ENCODE data around the gene ANKS1A. TPM values are rescaled to one million over a fixed set of nuclear protein-coding genes. Genes with fewer than 3 reads are reported as not detected.

Gene ANKS1A
- total RNA-seq, 1 donor from 2014 or later, result 17.0 TPM

DNA sequence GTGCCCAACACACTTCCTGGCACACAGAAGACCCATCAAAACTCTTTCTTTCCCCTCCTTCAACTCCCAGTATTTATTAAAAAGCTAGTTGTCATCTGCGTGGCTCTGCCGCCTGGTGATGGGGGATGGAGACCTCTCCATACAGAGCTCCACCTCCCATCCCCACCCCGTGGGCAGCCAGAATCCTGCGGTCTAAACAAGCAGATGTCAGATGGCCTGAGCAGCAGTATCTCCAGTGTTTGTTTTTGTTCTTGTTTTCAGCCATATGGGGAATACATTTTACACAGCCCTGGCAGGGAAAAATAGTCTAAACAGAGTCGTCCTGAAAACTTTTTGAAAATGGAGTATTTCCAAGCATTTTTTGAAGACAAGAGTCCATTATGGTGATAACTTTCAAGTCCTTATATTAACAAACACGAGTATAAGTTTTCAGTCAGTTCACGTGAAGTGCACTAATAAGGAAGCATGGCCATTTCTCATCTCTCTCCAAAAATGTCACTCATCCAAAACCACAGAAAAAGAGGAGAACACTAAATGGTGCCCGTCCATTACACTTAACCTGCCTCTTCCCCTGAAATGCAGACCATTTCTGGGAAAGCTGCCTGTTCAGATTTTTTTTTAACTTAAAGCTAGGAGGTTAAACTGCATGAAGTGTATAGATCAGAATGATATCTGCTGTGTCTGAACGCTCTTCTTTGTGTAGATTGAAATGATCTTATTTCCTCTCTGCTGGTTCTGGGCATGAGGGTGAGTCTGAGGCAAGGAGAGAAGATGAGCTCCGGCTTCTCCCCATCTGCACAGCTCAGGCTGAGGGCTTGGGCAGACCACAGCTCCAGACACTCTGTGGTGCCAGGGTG lies 161.1 kb downstream of the ANKS1A start:
- no peak overlapping the region for H2AFZ ChIP-seq (replicated peaks)
- Mint-ChIP-seq H3K27me3 (ENCODE audit: insufficient read depth, low read depth) (peaks cover 5% of the 10 kb centered on the region), H3K27ac (no peak overlapping the region), H3K9me3 (no peaks in the 10 kb centered on the region), H3K4me3 (no peak overlapping the region), H3K36me3 (no peaks in the 10 kb centered on the region), H3K4me1 (peaks cover 7% of the 10 kb centered on the region)
- peaks cover 50% of the 10 kb centered on the region for H3F3A ChIP-seq (ENCODE audit: low read depth)
- no peak overlapping the region for H3K9ac ChIP-seq
- peaks cover 15% of the 10 kb centered on the region for H4K20me1 ChIP-seq (ENCODE audit: low read depth)
- H3K9me3 ChIP-seq (ENCODE audit: low read depth), result no peaks in the 10 kb centered on the region
- H3K79me2 ChIP-seq (ENCODE audit: low read depth), result no peaks in the 10 kb centered on the region
- no peaks in the 10 kb centered on the region for H3K36me3 ChIP-seq
- H3K4me1 ChIP-seq, result peaks cover 59% of the 10 kb centered on the region
- H3K4me3 ChIP-seq, result no peak overlapping the region
- DNase-seq (ENCODE audit: low spot score), result no peak
- TF ChIP-seq EZH2 (IDR thresholded peaks at IDR 0.05) (no peak), EZH2phosphoT487 (IDR thresholded peaks at IDR 0.05) (no peak)
- TF ChIP-seq, protein P1, sequence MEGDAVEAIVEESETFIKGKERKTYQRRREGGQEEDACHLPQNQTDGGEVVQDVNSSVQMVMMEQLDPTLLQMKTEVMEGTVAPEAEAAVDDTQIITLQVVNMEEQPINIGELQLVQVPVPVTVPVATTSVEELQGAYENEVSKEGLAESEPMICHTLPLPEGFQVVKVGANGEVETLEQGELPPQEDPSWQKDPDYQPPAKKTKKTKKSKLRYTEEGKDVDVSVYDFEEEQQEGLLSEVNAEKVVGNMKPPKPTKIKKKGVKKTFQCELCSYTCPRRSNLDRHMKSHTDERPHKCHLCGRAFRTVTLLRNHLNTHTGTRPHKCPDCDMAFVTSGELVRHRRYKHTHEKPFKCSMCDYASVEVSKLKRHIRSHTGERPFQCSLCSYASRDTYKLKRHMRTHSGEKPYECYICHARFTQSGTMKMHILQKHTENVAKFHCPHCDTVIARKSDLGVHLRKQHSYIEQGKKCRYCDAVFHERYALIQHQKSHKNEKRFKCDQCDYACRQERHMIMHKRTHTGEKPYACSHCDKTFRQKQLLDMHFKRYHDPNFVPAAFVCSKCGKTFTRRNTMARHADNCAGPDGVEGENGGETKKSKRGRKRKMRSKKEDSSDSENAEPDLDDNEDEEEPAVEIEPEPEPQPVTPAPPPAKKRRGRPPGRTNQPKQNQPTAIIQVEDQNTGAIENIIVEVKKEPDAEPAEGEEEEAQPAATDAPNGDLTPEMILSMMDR (IDR thresholded peaks at IDR 0.05), result no peak
- H3K4me2 ChIP-seq, result no peak overlapping the region
- no peak overlapping the region for H3K27ac ChIP-seq
- H3K27me3 ChIP-seq, result no peaks in the 10 kb centered on the region

DNA sequence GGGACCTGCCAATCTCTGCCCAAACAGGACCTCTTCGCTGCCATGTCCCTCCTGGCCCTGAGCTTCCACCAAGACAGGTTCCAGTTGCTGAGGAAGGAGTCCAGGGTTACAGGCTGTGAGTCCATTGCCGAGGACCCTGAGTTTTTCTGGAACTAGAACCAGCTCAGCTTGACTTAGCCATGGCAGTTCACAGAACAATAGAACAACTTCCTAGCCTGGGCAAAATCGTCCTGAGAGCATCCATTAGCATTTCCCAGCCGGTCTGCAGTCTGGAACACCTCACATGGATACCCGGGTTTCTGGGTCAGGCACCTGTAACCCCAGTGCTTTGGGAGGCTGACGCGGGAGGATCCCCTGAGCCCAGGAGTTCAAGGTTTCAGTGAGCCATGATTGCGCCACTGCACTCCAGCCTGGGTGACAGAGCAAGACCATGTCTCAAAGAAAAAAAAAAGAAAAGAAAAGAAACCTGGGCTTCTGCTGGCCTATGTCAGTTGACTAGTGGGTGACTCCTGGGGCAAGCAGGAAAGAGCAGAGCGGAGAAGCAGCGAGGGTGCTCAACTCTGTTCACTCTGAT lies 161.8 kb downstream of the ANKS1A start:
- Mint-ChIP-seq H3K4me3 (no peak overlapping the region), H3K27me3 (ENCODE audit: insufficient read depth, low read depth) (peaks cover 5% of the 10 kb centered on the region), H3K27ac (no peak overlapping the region), H3K9me3 (no peaks in the 10 kb centered on the region), H3K36me3 (no peaks in the 10 kb centered on the region), H3K4me1 (peaks cover 7% of the 10 kb centered on the region)
- Histone ChIP-seq H3K36me3 (no peaks in the 10 kb centered on the region), H3K27me3 (no peaks in the 10 kb centered on the region), H3K9me3 (ENCODE audit: low read depth) (no peaks in the 10 kb centered on the region), H3K4me1 (peaks cover 52% of the 10 kb centered on the region), H3K27ac (no peak overlapping the region), H3F3A (ENCODE audit: low read depth) (peaks cover 42% of the 10 kb centered on the region), H4K20me1 (ENCODE audit: low read depth) (peaks cover 15% of the 10 kb centered on the region), H3K9ac (no peak overlapping the region), H2AFZ (replicated peaks) (no peak overlapping the region), H3K4me3 (no peak overlapping the region), H3K4me2 (no peak overlapping the region), H3K79me2 (ENCODE audit: low read depth) (no peaks in the 10 kb centered on the region)
- DNase-seq (ENCODE audit: low spot score), result no peak
- TF ChIP-seq EZH2 (IDR thresholded peaks at IDR 0.05), result no peak
- TF ChIP-seq, protein P1 (IDR thresholded peaks at IDR 0.05), result no peak

DNA sequence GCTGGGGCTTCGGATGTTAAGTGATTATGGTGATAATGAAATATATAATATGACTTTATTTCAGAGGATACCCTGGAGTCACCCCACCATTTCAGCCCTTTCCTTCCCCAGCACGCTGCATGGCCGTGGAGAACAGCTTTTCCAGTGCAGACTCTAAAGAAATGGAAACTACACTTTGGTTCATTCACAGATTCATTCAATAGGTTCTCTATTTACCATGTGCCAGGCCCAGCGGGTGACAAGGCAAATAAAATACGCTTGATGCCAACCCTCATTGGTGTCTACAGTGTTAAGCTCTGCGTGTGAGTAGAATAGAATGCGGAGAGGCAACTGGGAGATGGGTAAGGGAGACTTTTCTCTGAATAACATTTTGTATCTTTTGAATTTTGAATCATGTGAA lies 162.3 kb downstream of the ANKS1A start:
- no peak overlapping the region for H2AFZ ChIP-seq (replicated peaks)
- no peaks in the 10 kb centered on the region for H3K9me3 Mint-ChIP-seq
- peaks cover 15% of the 10 kb centered on the region for H4K20me1 ChIP-seq (ENCODE audit: low read depth)
- H3K27ac Mint-ChIP-seq, result peak overlapping the region; percentile 84
- H3K4me2 ChIP-seq, result no peak overlapping the region
- no peak for DNase-seq (ENCODE audit: low spot score)
- H3K9ac ChIP-seq, result no peak overlapping the region
- H3K4me1 Mint-ChIP-seq, result peaks cover 7% of the 10 kb centered on the region
- H3K27ac ChIP-seq, result no peak overlapping the region
- H3K36me3 Mint-ChIP-seq, result peaks cover under 1% of the 10 kb centered on the region
- H3K4me3 Mint-ChIP-seq, result no peak overlapping the region
- H3K4me3 ChIP-seq, result no peak overlapping the region
- H3K27me3 ChIP-seq, result no peaks in the 10 kb centered on the region
- no peaks in the 10 kb centered on the region for H3K36me3 ChIP-seq
- H3K9me3 ChIP-seq (ENCODE audit: low read depth), result no peaks in the 10 kb centered on the region
- peaks cover 46% of the 10 kb centered on the region for H3K4me1 ChIP-seq
- H3F3A ChIP-seq (ENCODE audit: low read depth), result peaks cover 39% of the 10 kb centered on the region
- TF ChIP-seq EZH2 (IDR thresholded peaks at IDR 0.05), result no peak
- no peak for TF ChIP-seq EZH2phosphoT487 (IDR thresholded peaks at IDR 0.05)
- TF ChIP-seq, protein P1 (IDR thresholded peaks at IDR 0.05), result no peak
- H3K27me3 Mint-ChIP-seq (ENCODE audit: insufficient read depth, low read depth), result peaks cover 2% of the 10 kb centered on the region
- H3K79me2 ChIP-seq (ENCODE audit: low read depth), result no peaks in the 10 kb centered on the region

All from neural progenitor cell (in vitro differentiated cells).